Gastrocnemius medialis (tissue), 4 donors: ENCODE data around the gene HERPUD1. TPM values are rescaled to one million over a fixed set of nuclear protein-coding genes. Genes with fewer than 3 reads are reported as not detected.

Experiments
- ATAC-seq, 2 donors: fragments of 150-250 bp; one replicate each; pipeline ENCODE4 v1.9.1; 2016
- DNase-seq, 2 donors: peaks; one replicate each; pipeline ENCODE4 v3.0.0-alpha.2; 2019
- H3K27ac ChIP-seq, 4 donors: fragments of 200-600 bp; sonication (generic); 1 replicate in 1 of 4; 2 replicates in 3 of 4; pipeline ENCODE4 v1.5.1; 2016 to 2018; ENCODE audit warnings: mild to moderate bottlenecking in 2 of 4, moderate library complexity in 1 of 4
- H3K27me3 ChIP-seq, 3 donors: fragments of 200-600 bp; sonication (generic) in 2 of 3; 1 replicate in 1 of 3; 2 replicates in 2 of 3; pipeline versions ENCODE4 v1.5.1 to v1.6.0; 2016 to 2019; ENCODE audit warnings: mild to moderate bottlenecking in 1 of 3, moderate library complexity in 1 of 3
- H3K36me3 ChIP-seq, 2 donors: fragments of 200-600 bp; sonication (generic) in 1 of 2; one replicate each; pipeline ENCODE4 v1.5.1; 2017 to 2018
- H3K4me1 ChIP-seq, 2 donors: fragments of 200-600 bp; sonication (generic) in 1 of 2; one replicate each; pipeline ENCODE4 v1.5.1; 2016 to 2017; ENCODE audit warnings: mild to moderate bottlenecking in 2 of 2
- H3K4me3 ChIP-seq, 4 donors: fragments of 200-600 bp; sonication (generic) in 3 of 4; 1 replicate in 1 of 4; 2 replicates in 3 of 4; pipeline ENCODE4 v1.5.1; 2016 to 2019; ENCODE audit warnings: mild to moderate bottlenecking in 2 of 4
- H3K9me3 ChIP-seq, 3 donors: fragments of 200-600 bp; sonication (generic) in 2 of 3; 1 replicate in 1 of 3; 2 replicates in 2 of 3; pipeline ENCODE4 v1.5.1; 2016 to 2019
- CTCF ChIP-seq, 5 experiments: fragments of 450-650 bp in 3 of 5; fragments of 200-600 bp in 2 of 5; sonication (generic) in 2 of 5; IDR thresholded peaks in 4 of 5; conservative IDR thresholded peaks in 1 of 5; 1 replicate in 4 of 5; 2 replicates in 1 of 5; pipeline ENCODE4 v1.5.1; 2016 to 2019; ENCODE audit warnings: antibody characterized with exemption in 5 of 5, mild to moderate bottlenecking in 3 of 5, moderate library complexity in 3 of 5
- POLR2A ChIP-seq, 2 donors: fragments of 450-650 bp; IDR thresholded peaks; one replicate each; pipeline ENCODE4 v1.6.1; 2017; ENCODE audit warnings: antibody characterized with exemption in 2 of 2, mild to moderate bottlenecking in 2 of 2, moderate library complexity in 2 of 2
- in situ Hi-C, 4 donors: fragments of 200-750 bp; cut with MboI; loops; one replicate each; pipeline versions ENCODE4 v1.15.0 to v1.8.0; 2017; ENCODE audit warnings: low sequenced_read_pairs in 4 of 4
- intact Hi-C: fragments of 100-400 bp; cut with DNase I; formaldehyde crosslinking; loops from one replicate; pipeline ENCODE4 v1.15.1; 2023; ENCODE audit warnings: low total_unique reads
- total RNA-seq, 4 donors: library from RNA; depleted of rRNA; stranded (reverse); fragments of >200 nt; gene quantifications; one replicate each; pipeline versions ENCODE4 v1.1.0 to v1.2.3, GENCODE V29; 2016

Gene HERPUD1
- total RNA-seq, 4 donors from 2014 or later, result 110 to 281 (median 125) TPM

GRCh38 chr16:56944954-56945839 is 13.3 kb downstream of the HERPUD1 start:
- in situ Hi-C loops (no loop called here), intact Hi-C loops (no loop called here)
- no peaks in the 10 kb centered on the region for H3K9me3 ChIP-seq
- no peaks in the 10 kb centered on the region for H3K27me3 ChIP-seq
- ATAC-seq (no peak), DNase-seq (no peak)
- TF ChIP-seq CTCF (IDR thresholded peaks at IDR 0.05 in 4 of 5, conservative IDR thresholded peaks at IDR 0.05 in 1 of 5), result no peak
- no peak for TF ChIP-seq POLR2A (IDR thresholded peaks at IDR 0.05)
- H3K4me1 ChIP-seq, result no peaks in the 10 kb centered on the region
- H3K27ac ChIP-seq, result no peak overlapping the region
- H3K36me3 ChIP-seq, result peaks cover 2 to 63% of the 10 kb centered on the region in 2 donors
- no peak overlapping the region for H3K4me3 ChIP-seq

- no peak for ATAC-seq
- peaks cover 0 to 55% of the 10 kb centered on the region in 2 donors for H3K36me3 ChIP-seq
- no peaks in the 10 kb centered on the region for H3K9me3 ChIP-seq
- no peak for TF ChIP-seq CTCF (IDR thresholded peaks at IDR 0.05 in 4 of 5, conservative IDR thresholded peaks at IDR 0.05 in 1 of 5)
- TF ChIP-seq POLR2A (IDR thresholded peaks at IDR 0.05), result no peak
- in situ Hi-C loops, result no loop called here
- H3K4me1 ChIP-seq, result no peaks in the 10 kb centered on the region
- intact Hi-C loops, result no loop called here
- no peak for DNase-seq
- H3K27me3 ChIP-seq, result no peaks in the 10 kb centered on the region
- H3K4me3 ChIP-seq, result no peak overlapping the region
- H3K27ac ChIP-seq, result no peak overlapping the region
Measured at GRCh38 chr16:56945847-56946527, 14.0 kb downstream of the HERPUD1 start.

DNA sequence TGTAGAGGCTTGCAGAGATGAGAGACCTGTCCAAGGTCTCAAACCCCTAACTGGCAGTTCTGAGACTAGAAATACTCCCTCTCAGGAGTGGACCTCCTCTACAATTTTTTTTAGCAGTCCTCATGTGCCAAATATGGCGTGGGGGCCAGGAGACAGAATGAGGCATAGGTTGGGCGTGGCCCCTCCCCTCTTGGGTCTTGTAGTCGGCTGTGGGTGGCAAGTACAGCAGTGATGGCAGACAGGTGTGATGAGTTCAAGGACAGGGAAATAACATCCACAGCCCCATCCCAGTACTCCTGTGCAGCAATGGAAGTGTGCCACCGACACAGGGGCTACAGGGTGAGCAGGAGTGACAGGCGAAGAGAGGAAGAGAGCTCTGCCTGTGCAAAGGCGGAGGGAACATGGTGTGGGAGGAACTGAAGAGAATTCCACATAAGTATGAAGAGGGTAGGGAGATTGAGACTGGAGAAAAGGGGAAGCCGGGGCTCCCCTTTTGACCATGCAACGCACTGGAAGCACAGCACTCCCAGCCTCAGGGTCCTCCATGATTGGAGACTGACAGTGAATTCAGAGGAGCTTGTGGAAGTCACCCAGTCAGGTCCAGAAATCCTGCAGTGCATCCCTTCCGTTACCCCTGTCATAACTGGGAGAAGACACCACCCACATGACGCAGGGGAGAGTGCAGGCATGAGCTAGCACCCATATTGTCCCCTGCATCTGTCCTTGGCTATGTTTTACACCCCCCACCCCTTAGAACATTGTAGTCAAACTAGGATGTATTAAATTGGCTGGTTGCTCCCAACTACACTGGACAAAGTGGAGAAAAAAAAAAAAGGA is 15.0 kb downstream of the HERPUD1 start:
- no peak for ATAC-seq
- Histone ChIP-seq H3K4me1 (no peaks in the 10 kb centered on the region), H3K4me3 (no peak overlapping the region), H3K36me3 (peaks cover 0 to 45% of the 10 kb centered on the region in 2 donors), H3K27me3 (no peaks in the 10 kb centered on the region), H3K9me3 (no peaks in the 10 kb centered on the region), H3K27ac (no peak overlapping the region)
- in situ Hi-C loops (no loop called here), intact Hi-C loops (no loop called here)
- DNase-seq, result no peak
- no peak for TF ChIP-seq CTCF (IDR thresholded peaks at IDR 0.05 in 4 of 5, conservative IDR thresholded peaks at IDR 0.05 in 1 of 5)
- TF ChIP-seq POLR2A (IDR thresholded peaks at IDR 0.05), result no peak

- intact Hi-C loops (no loop called here), in situ Hi-C loops (no loop called here)
- no peak overlapping the region for H3K4me3 ChIP-seq
Measured at GRCh38 chr16:56947604-56947995, 15.7 kb downstream of the HERPUD1 start.

More at GRCh38 chr16:56947604-56947995, 15.7 kb downstream of the HERPUD1 start:
- H3K27me3 ChIP-seq, result no peaks in the 10 kb centered on the region
- H3K36me3 ChIP-seq, result peaks cover 0 to 39% of the 10 kb centered on the region in 2 donors
- H3K4me1 ChIP-seq, result no peaks in the 10 kb centered on the region
- H3K9me3 ChIP-seq, result no peaks in the 10 kb centered on the region
- no peak for DNase-seq
- no peak for TF ChIP-seq CTCF (IDR thresholded peaks at IDR 0.05 in 4 of 5, conservative IDR thresholded peaks at IDR 0.05 in 1 of 5)
- no peak for TF ChIP-seq POLR2A (IDR thresholded peaks at IDR 0.05)
- ATAC-seq, result no peak
- H3K27ac ChIP-seq, result no peak overlapping the region
